Lower lobe of right lung (tissue), 2 donors: Measurements from ENCODE around the gene BTBD1. TPM values are rescaled to one million over a fixed set of nuclear protein-coding genes. Genes with fewer than 3 reads are reported as not detected.

ENCODE experiments used
- ATAC-seq, 2 donors: fragments of 200-7000 bp; cut with Tn5 transposase; one replicate each; pipeline ENCODE4 v1.9.1; 2020 to 2022; ENCODE audit warnings: mild to moderate bottlenecking in 2 of 2, moderate library complexity in 2 of 2
- DNase-seq: peaks from one replicate; pipeline ENCODE4 v3.0.0-alpha.2; 2020
- H3K27ac ChIP-seq: fragments of 200-600 bp; one replicate; pipeline ENCODE4 v1.8.0; 2022
- H3K27me3 ChIP-seq: fragments of 200-600 bp; one replicate; pipeline ENCODE4 v1.8.0; 2022; ENCODE audit warnings: low read depth
- H3K36me3 ChIP-seq: fragments of 200-600 bp; one replicate; pipeline ENCODE4 v1.8.0; 2022; ENCODE audit warnings: mild to moderate bottlenecking
- H3K4me1 ChIP-seq: fragments of 200-600 bp; one replicate; pipeline ENCODE4 v1.8.0; 2022
- H3K4me3 ChIP-seq: fragments of 200-600 bp; one replicate; pipeline ENCODE4 v1.8.0; 2022; ENCODE audit warnings: mild to moderate bottlenecking
- H3K9me3 ChIP-seq: fragments of 200-600 bp; one replicate; pipeline ENCODE4 v1.8.0; 2022
- intact Hi-C: fragments of 100-400 bp; cut with DNase I; formaldehyde crosslinking; loops from one replicate; pipeline ENCODE4 v1.11.0; 2022
- total RNA-seq: library from RNA; stranded (reverse); fragmentation: NEBNext Ultra II Directional; extraction: Animal tissue kit (Norgen Biotek cat#: 25700); gene quantifications from one replicate; pipeline ENCODE4 v1.2.1, GENCODE V29; 2021
- TF ChIP-seq, protein P1 (sequence below): fragments of 200-600 bp; IDR thresholded peaks from one replicate; pipeline ENCODE4 v1.8.0; 2022; ENCODE audit warnings: antibody characterized with exemption, mild to moderate bottlenecking
- donor health status: DM: no; HTN: yes; CAD: no; lungs with severe emphysema.

BTBD1 gene
- total RNA-seq, 1 donor from 2014 or later: 43.0 TPM

DNA sequence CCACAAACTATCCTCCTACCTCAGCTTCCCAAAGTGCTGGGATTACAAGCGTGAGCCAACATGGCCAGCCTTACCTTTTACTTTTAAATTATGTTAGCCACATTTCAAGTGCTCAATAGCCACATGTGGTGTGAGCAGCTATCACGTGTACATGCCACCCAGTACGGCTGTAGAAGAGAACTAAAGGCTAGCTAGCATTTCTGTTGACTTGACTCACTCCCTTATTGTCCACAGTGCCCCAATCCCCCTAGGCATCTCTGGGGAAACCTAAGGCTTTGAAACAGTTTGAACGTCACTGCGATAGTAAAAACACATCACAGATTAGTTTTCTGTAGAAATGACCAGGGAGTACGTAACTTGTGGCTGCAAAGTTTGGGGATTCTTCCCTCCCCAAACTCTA is 67.6 kb downstream of the BTBD1 start:
- no peak overlapping the region for H3K27ac ChIP-seq
- no peaks in the 10 kb centered on the region for H3K27me3 ChIP-seq
- ATAC-seq (no peak), DNase-seq (no peak)
- intact Hi-C loops: no loop called here
- peaks cover 8% of the 10 kb centered on the region for H3K4me1 ChIP-seq
- H3K36me3 ChIP-seq: peaks cover 5% of the 10 kb centered on the region
- H3K4me3 ChIP-seq: no peak overlapping the region
- TF ChIP-seq, protein P1, sequence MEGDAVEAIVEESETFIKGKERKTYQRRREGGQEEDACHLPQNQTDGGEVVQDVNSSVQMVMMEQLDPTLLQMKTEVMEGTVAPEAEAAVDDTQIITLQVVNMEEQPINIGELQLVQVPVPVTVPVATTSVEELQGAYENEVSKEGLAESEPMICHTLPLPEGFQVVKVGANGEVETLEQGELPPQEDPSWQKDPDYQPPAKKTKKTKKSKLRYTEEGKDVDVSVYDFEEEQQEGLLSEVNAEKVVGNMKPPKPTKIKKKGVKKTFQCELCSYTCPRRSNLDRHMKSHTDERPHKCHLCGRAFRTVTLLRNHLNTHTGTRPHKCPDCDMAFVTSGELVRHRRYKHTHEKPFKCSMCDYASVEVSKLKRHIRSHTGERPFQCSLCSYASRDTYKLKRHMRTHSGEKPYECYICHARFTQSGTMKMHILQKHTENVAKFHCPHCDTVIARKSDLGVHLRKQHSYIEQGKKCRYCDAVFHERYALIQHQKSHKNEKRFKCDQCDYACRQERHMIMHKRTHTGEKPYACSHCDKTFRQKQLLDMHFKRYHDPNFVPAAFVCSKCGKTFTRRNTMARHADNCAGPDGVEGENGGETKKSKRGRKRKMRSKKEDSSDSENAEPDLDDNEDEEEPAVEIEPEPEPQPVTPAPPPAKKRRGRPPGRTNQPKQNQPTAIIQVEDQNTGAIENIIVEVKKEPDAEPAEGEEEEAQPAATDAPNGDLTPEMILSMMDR: no peak
- H3K9me3 ChIP-seq: no peaks in the 10 kb centered on the region

DNA sequence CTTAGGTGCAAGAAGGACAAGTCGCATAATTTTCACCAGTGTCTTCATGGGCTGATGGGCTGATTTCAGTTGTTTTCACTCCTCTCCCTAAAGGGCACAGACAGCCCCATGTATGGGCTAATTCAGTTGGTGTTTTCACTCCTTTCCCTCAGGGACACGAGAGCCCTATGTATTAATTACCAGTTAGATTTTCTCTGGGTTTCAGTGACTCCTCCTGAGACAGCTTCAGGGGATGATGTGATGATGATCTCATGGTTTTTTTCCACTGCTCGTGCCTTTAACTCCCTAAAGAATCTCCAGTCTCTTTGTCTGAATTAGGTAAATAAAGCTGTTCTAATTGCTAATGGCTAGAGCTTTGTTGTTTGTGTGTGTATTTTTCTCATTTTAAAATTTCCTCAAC is 71.1 kb downstream of the BTBD1 start:
- Histone ChIP-seq H3K4me1 (peaks cover 8% of the 10 kb centered on the region), H3K27me3 (no peaks in the 10 kb centered on the region), H3K4me3 (no peak overlapping the region), H3K36me3 (peaks cover 11% of the 10 kb centered on the region), H3K27ac (no peak overlapping the region), H3K9me3 (no peaks in the 10 kb centered on the region)
- intact Hi-C loops: no loop called here
- ATAC-seq: no peak
- TF ChIP-seq, protein P1: no peak
- no peak for DNase-seq

DNA sequence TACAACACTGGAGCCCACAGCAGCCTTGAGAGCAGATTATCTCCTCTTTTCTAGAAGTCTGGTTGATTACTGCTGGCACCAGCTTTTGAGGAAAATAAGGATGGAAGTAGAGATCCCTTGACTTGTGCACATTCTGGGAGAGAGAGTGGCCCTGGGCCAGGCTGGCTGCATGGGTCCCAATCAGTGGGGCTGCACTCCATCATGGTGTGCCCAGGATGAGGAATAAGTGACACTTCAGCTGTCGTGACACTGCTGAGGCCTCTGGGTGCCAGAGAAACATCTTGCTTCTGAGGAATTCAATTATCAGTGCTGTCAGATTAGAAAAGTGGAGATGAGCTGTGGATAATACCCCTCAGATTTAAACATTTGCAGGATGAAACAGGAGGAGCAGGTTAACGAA is 72.0 kb downstream of the BTBD1 start:
- ATAC-seq: no peak
- intact Hi-C loops: no loop called here
- TF ChIP-seq, protein P1: no peak

GRCh38 chr15:82993144-82993543 is 73.9 kb downstream of the BTBD1 start:
- TF ChIP-seq, protein P1: no peak
- intact Hi-C loops: no loop called here
- ATAC-seq (no peak), DNase-seq (no peak)
- Histone ChIP-seq H3K27me3 (no peaks in the 10 kb centered on the region), H3K27ac (no peak overlapping the region), H3K9me3 (no peaks in the 10 kb centered on the region), H3K4me1 (no peaks in the 10 kb centered on the region), H3K4me3 (no peak overlapping the region), H3K36me3 (peaks cover 33% of the 10 kb centered on the region)

More for the DNA sequence above, 72.0 kb downstream of the BTBD1 start:
- H3K4me3 ChIP-seq: no peak overlapping the region
- H3K36me3 ChIP-seq: peaks cover 16% of the 10 kb centered on the region
- H3K9me3 ChIP-seq: no peaks in the 10 kb centered on the region
- no peak overlapping the region for H3K27ac ChIP-seq
- H3K27me3 ChIP-seq: no peaks in the 10 kb centered on the region
- no peak for DNase-seq
- peaks cover 6% of the 10 kb centered on the region for H3K4me1 ChIP-seq

- no peak overlapping the region for H3K4me3 ChIP-seq
- DNase-seq (no peak), ATAC-seq (no peak)
- H3K4me1 ChIP-seq: peaks cover 1% of the 10 kb centered on the region
- H3K9me3 ChIP-seq: no peaks in the 10 kb centered on the region
- H3K27ac ChIP-seq: no peak overlapping the region
- TF ChIP-seq, protein P1: no peak
- H3K36me3 ChIP-seq: peaks cover 34% of the 10 kb centered on the region
- no peaks in the 10 kb centered on the region for H3K27me3 ChIP-seq
- intact Hi-C loops: no loop called here
These were observed 74.5 kb downstream of the BTBD1 start for GRCh38 chr15:82992436-82992998.
